Karpas-422 (cell line): ENCODE results near the gene CD302. TPM values are rescaled to one million over a fixed set of nuclear protein-coding genes. Genes with fewer than 3 reads are reported as not detected.

Source experiments
- DNase-seq: peaks from one replicate; pipeline ENCODE4 v3.0.0-alpha.2; 2015
- H2AFZ ChIP-seq: fragments of 200-600 bp; sonication (generic); 2 replicates; pipeline ENCODE4 v1.6.1; 2014; ENCODE audit warnings: antibody characterized with exemption, low read length, mixed read lengths
- H3K27ac ChIP-seq: fragments of 200-600 bp; sonication (generic); 2 replicates; pipeline ENCODE4 v1.5.1; 2014; ENCODE audit warnings: mild to moderate bottlenecking, low read length, moderate library complexity
- H3K27me3 ChIP-seq: fragments of 200-600 bp; sonication (generic); 2 replicates; pipeline ENCODE4 v1.6.1; 2014; ENCODE audit warnings: low read length, mixed read lengths
- H3K36me3 ChIP-seq: fragments of 200-600 bp; sonication (generic); 2 replicates; pipeline ENCODE4 v1.6.1; 2014; ENCODE audit warnings: low read length, mixed read lengths; ENCODE audit not compliant: insufficient read depth
- H3K4me1 ChIP-seq: fragments of 200-600 bp; sonication (generic); 2 replicates; pipeline ENCODE4 v1.6.1; 2014; ENCODE audit warnings: mild to moderate bottlenecking, low read length, mixed read lengths
- H3K4me2 ChIP-seq: fragments of 200-600 bp; sonication (generic); 2 replicates; pipeline ENCODE4 v1.6.1; 2014; ENCODE audit warnings: low read length, low read depth, mild to moderate bottlenecking; ENCODE audit not compliant: poor library complexity, severe bottlenecking
- H3K4me3 ChIP-seq: fragments of 200-600 bp; sonication (generic); 2 replicates; pipeline ENCODE4 v1.5.1; 2014; ENCODE audit warnings: mild to moderate bottlenecking, antibody characterized with exemption, low read length, mixed read lengths
- H3K79me2 ChIP-seq: fragments of 200-600 bp; sonication (generic); 2 replicates; pipeline ENCODE4 v1.6.1; 2014; ENCODE audit warnings: mild to moderate bottlenecking, low read length, mixed read lengths
- H3K9ac ChIP-seq: fragments of 200-600 bp; sonication (generic); 2 replicates; pipeline ENCODE4 v1.6.0; 2014; ENCODE audit warnings: low read length
- H3K9me2 ChIP-seq: fragments of 200-600 bp; sonication (generic), shearing (Covaris generic); replicated peaks from 2 replicates; pipeline ENCODE4 v1.6.0; 2014; ENCODE audit warnings: mild to moderate bottlenecking, low read length, moderate library complexity; ENCODE audit not compliant: insufficient read depth
- H3K9me3 ChIP-seq: fragments of 300-700, 200-600 bp; sonication (generic); 2 replicates; pipeline ENCODE4 v1.6.1; 2014; ENCODE audit warnings: low read length, mixed read lengths
- H4K20me1 ChIP-seq: fragments of 200-600 bp; sonication (generic); 2 replicates; pipeline ENCODE4 v1.6.1; 2014; ENCODE audit warnings: mild to moderate bottlenecking, antibody characterized with exemption, low read length, low read depth; ENCODE audit not compliant: insufficient read depth
- total RNA-seq: library from RNA; depleted of rRNA; stranded (reverse); fragments of >200 nt; shearing (Covaris generic); gene quantifications from 2 replicates; pipeline ENCODE4 v1.2.3, GENCODE V29; 2014; ENCODE audit warnings: low replicate concordance; rRNA removed

CD302 gene
- total RNA-seq, 1 experiment from 2014 or later = not detected

- H3K79me2 ChIP-seq = peaks cover 100% of the 10 kb centered on the region
- DNase-seq = no peak
- H3K27ac ChIP-seq = no peak overlapping the region
- no peak overlapping the region for H3K4me3 ChIP-seq
- no peak overlapping the region for H3K9ac ChIP-seq
- H3K4me2 ChIP-seq = no peak overlapping the region
- H3K4me1 ChIP-seq = no peaks in the 10 kb centered on the region
- no peaks in the 10 kb centered on the region for H3K9me3 ChIP-seq
- no peaks in the 10 kb centered on the region for H3K27me3 ChIP-seq
- H3K36me3 ChIP-seq = peaks cover 70% of the 10 kb centered on the region
- no peak overlapping the region for H2AFZ ChIP-seq
- H3K9me2 ChIP-seq = no peaks in the 10 kb centered on the region
- peaks cover 67% of the 10 kb centered on the region for H4K20me1 ChIP-seq
Observed at GRCh38 chr2:159722580-159722979, 75.4 kb downstream of the CD302 start.

DNA sequence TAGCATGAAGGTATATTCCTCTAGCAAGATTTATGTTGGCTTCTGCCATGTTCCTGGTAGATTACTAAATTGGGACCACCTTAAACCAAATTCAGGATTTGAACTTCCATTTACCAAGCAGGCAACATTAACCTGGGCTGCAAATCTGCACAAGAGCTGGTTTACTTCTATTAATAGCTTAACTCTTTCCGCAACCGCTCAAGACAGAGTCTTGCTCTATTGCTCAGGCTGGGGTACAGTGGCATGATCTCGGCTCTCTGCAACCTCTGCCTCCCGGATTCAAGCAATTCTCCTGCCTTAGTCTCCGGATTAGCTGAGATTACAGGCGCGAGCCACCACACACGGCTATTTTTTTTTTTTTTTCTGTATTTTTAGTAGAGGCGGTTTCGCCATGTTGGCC, 77.3 kb downstream of the CD302 start:
- Histone ChIP-seq H3K9me2 (no peaks in the 10 kb centered on the region), H3K79me2 (peaks cover 100% of the 10 kb centered on the region), H3K27ac (no peak overlapping the region), H3K4me2 (no peak overlapping the region), H3K27me3 (no peaks in the 10 kb centered on the region), H4K20me1 (peaks cover 62% of the 10 kb centered on the region), H3K36me3 (peaks cover 84% of the 10 kb centered on the region), H3K9me3 (no peaks in the 10 kb centered on the region), H3K4me1 (no peaks in the 10 kb centered on the region), H2AFZ (no peak overlapping the region), H3K9ac (no peak overlapping the region), H3K4me3 (no peak overlapping the region)
- no peak for DNase-seq

Other genes starting within 250 kb of the CD302 start
- gene BAZ2B, start 181.7 kb downstream of the CD302 start, total RNA-seq = 1.1 and 2.2 TPM in 2 replicates
- 44.3 and 78.0 TPM in 2 replicates for gene MARCHF7, start 85.7 kb downstream of the CD302 start, total RNA-seq
- not detected in 2 replicates for gene LY75, start 106.5 kb upstream of the CD302 start, total RNA-seq